Measurements from ENCODE around the gene GPR160.

GPR160 gene

DNA sequence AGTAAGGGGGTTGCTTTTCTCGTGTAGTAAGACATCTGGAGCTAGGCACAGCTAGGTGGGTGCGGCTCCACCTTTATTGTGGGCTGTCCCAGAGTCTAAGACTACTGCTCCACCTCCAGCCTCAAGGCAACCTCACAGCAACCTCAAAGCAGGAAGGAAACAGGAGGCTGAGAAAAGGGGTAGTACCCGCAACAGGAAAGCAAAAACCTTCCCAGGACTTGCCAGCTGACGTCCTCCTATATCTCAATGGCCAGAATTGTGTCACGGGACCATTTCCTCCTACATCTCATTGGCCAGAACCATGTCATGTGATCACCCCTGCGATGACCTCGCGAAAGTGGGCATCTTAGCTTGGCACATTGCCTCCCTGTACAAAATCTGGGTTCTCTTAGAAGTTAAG is 4.3 kb upstream of the GPR160 start:
- DNase-seq, result peak; percentile 85

GRCh38 chr3:170038434-170039110 is 777 bp downstream of the GPR160 start:
- DNase-seq, result no peak

DNA sequence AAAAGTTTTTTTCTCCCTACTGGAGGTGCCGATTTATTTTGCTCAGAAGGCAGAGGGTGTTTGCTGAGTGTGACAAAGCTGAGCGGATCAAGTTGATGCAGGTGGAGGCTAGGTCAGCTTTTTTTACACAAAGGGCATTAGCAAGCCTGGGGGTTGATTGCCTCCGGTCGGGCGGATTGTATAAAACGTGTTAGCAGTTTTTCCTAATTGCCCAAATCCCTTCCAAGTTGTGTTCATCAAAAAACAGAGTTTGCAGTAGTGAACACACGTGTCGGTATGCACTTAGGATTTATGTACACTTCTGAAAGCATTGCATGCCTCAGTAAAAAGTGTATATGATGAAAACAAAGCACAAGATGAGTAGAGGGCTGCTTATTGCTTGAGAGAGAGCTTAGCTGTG is 2.6 kb downstream of the GPR160 start:
- DNase-seq, result no peak

GRCh38 chr3:170043506-170043905 is 5.7 kb downstream of the GPR160 start:
- DNase-seq, result no peak

- DNase-seq, result no peak
These were observed 6.5 kb downstream of the GPR160 start for GRCh38 chr3:170044271-170044670.

GRCh38 chr3:170044795-170045244 is 7.0 kb downstream of the GPR160 start:
- peak; percentile 26 for DNase-seq

DNA sequence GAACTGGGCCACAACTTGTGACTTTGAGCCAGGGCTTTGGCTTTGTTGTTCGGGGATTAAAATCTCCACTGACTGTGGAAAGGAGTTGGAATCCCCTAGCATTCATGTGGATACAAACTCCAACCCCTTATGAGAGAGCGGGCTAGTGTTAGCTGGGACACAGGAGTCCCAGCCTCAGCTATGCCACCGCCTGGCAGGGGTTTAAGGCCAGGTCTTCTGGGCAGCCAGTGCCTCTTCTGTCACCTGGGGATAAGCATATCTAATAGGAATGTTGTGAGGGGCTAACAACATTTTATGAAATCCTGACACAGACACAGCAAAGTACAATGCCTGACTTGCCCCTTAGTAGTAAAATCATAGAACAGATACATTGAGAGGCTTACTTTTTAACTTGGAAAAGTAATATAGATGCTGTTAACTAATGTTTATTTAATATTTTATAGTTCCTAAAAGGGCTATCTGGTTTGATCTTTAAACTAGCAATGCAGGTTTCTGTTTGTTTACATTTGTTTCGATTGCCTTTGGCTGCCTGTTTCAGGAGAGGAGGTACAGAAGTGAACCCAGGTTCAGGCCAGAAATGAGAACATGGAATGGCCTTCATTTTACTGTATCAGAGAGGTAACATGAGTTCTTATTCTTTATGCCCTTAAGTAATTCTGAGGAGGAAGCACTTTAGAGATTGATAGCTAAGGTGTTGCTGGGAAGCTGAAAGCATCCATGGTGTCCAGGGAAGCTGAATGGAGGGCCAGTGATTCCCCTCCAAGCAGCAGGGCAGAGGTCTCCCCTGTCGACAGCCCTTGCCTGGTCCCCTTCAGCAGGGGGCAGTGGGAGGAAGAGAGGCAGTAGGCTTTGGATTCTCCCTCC is 8.7 kb downstream of the GPR160 start:
- DNase-seq, result no peak

DNA sequence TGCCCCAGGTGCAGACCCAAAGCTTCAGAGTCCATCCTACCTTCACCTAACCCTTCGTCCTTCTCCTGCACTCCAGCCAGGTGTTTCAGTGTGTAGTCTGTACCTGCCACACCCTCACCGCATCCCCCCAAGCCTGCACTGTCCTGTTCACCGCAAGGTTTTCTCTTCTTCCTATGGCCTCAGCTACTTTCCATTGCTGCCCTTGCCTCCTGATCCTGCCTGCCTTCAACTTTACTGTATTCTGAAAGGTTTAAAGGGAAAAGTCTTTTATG is 9.3 kb downstream of the GPR160 start:
- DNase-seq, result no peak

- DNase-seq, result no peak
These were observed 11.6 kb downstream of the GPR160 start for GRCh38 chr3:170049146-170050000.

DNA sequence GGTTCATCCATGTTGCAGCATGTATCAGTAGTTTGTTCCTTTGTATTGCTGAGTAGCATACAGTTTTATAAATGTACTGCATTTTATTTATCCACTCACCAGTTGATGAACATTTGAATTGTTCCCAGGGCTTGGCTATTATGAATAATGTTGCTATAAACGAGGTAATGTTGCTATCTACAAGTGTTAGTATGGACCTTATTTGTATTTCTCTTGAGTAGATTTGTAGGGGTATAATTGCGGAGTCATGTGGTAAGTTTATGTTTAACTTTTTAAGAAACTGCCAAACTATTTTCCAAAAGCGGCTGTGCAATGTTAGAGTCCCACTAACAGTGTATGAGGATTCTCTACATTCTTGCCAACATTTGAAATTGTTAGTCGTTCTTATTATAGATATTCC is 13.0 kb downstream of the GPR160 start:
- no peak for DNase-seq

- no peak for DNase-seq
These were observed 14.6 kb downstream of the GPR160 start for GRCh38 chr3:170052398-170052797.

- no peak for DNase-seq
These were observed 16.4 kb downstream of the GPR160 start for GRCh38 chr3:170054204-170054603.

DNA sequence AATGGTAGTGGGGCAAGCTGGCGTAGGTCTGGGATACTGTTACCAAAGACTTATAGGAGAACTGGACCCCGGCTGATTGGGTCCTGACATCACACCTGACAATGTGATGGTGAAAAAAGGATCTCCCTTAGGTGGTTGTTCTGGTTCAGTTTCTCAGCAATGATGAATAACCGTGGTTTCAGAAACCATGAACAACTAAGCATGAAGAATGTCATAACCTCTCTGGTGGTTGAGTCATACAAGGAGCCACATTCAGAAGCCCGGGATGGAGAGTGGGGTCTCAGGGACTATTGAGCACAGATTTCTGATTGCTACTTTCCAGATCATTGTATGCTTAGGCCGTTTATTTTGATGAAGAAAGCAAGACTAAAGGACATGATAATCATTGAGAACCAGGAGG is 17.4 kb downstream of the GPR160 start:
- DNase-seq, result no peak

- DNase-seq, result no peak
These were observed 19.1 kb downstream of the GPR160 start for GRCh38 chr3:170056710-170057454.

- no peak for DNase-seq
These were observed 19.8 kb downstream of the GPR160 start for GRCh38 chr3:170057550-170057949.

DNA sequence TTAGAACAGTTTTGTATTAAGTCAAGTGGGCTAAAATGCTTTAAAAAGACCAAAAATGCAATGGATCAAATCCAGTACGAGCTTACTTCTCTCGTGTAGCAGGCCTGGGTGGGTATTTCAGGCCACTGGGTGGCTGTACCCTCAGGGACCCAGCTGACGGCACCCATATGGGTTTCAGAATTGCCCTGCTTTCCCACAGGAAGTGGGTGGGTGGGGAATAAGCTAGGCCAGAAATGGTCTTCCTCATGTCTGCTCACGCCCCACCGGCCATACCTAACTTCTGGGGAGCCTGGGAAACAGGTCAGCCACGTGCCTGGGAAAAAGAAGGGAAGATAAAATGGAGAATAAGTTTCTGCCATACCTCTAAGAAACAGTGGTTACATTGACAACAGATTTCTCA is 20.3 kb downstream of the GPR160 start:
- DNase-seq, result no peak

DNA sequence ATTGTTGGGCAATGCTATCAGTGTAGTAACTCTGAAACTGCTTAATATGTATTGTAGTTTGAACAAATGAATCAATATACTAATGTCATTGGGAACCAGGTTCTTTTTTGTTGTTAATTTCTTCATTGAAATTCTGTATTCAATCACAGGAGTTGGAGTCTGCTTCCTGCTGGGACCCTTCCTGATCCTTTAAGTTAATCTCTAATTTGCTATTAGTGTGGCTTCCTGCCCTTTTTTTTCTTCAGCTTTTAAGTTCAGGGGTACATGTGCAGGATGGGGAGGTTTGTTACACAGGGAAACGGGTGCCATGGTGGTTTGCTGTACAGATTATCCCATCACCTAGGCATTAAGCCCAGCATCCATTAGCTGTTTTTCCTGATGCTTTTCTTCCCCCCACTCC is 21.7 kb downstream of the GPR160 start:
- no peak for DNase-seq

GRCh38 chr3:170062068-170062467 is 24.3 kb downstream of the GPR160 start:
- DNase-seq, result no peak

GRCh38 chr3:170062769-170063168 is 25.0 kb downstream of the GPR160 start:
- no peak for DNase-seq

DNA sequence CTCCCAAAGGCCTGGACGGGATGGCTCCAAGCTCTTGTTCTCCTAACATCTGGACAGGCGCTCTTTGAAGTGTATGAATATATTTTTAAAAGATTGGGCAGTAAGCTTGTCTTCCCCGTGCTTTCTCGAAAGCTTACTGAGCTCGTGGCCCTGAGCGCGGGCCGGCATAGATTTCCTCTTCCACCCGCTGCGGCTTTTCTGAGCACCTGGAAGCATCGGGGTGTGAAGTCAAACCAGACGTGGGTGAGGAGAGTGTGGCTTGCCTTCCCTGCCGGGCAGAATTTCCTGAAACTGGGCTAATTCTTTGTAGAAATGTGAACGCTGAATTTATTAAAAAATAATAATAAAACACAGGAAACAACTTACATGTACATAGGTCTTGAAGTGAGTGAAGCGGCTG is 25.9 kb downstream of the GPR160 start:
- DNase-seq, result no peak

DNA sequence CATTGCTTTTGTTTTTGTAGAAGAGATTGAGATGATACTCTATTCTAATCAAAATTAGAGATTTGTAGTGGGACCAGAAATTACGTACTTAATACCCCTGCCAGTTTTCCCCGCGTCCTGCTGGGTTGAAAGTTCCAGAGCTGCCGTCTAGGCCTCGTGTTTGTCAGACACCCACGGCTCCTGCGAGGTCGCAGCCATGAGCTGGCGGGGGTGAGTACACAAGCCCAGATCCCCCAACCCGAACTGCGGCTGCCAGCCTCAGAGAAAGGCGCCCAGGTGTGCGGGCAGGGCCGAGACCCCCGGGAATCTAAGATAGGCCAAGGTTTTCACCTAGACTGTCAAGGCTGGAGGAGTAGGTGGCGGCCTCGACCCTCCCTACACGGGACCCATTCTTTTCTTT is 26.3 kb downstream of the GPR160 start:
- no peak for DNase-seq

DNA sequence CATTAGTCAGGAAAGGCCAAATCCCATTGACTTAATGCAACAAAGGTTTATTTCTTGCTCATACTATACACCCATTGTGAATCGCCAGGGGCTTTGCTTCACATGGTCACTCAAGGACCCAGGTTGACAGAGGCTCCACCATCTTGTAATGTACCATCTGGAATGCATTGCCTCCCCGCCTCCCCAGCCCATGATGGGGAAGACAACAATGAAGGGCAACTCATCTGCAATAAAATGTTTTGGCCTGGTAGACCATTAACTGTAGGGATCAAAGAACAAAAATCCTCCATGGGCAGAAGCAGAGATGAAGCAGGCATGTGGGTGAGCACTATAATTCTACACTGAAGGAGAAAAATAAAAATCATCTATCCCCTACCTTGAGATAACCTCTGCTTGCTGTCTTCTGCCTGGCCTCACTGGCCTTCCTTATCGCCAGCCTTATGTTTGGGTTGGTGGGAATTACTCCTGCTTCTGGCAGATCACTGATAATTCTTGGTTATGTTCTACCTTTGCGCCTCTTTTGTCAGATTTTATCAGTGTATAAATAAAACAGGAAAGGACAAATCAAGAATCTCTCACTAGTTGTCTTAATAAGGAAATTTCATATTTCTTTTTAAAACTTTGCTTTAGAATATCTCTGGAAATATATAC is 37.8 kb downstream of the GPR160 start:
- DNase-seq, result no peak
